Activated gamma-delta T cell treated with anti-CD3 and anti-CD28 coated beads, Interleukin-2, amount 50 U/mL, for 16 hours (primary cell): Measurements from ENCODE around the gene GPR108.

ENCODE experiments used
- DNase-seq: peaks from one replicate; pipeline ENCODE4 v3.0.0-alpha.2; 2020; ENCODE audit warnings: low read depth

Gene GPR108

GRCh38 chr19:6707011-6707657 is 30.2 kb downstream of the GPR108 start:
- DNase-seq = no peak

- DNase-seq = no peak
These were observed 30.8 kb downstream of the GPR108 start for GRCh38 chr19:6706633-6706958.

GRCh38 chr19:6705931-6706632 is 31.3 kb downstream of the GPR108 start:
- no peak for DNase-seq

GRCh38 chr19:6700586-6701316 is 36.6 kb downstream of the GPR108 start:
- DNase-seq = no peak

GRCh38 chr19:6699935-6700334 is 37.4 kb downstream of the GPR108 start:
- no peak for DNase-seq

- DNase-seq = no peak
These were observed 40.1 kb downstream of the GPR108 start for GRCh38 chr19:6697291-6697690.

- DNase-seq = no peak
These were observed 41.0 kb downstream of the GPR108 start for GRCh38 chr19:6696239-6696820.

GRCh38 chr19:6694147-6694815 is 43.1 kb downstream of the GPR108 start:
- no peak for DNase-seq

- no peak for DNase-seq
These were observed 43.7 kb downstream of the GPR108 start for GRCh38 chr19:6693681-6694080.

GRCh38 chr19:6693056-6693471 is 44.3 kb downstream of the GPR108 start:
- DNase-seq = no peak

GRCh38 chr19:6692027-6692426 is 45.4 kb downstream of the GPR108 start:
- no peak for DNase-seq

GRCh38 chr19:6691342-6691741 is 46.0 kb downstream of the GPR108 start:
- no peak for DNase-seq

GRCh38 chr19:6690160-6690885 is 47.1 kb downstream of the GPR108 start:
- no peak for DNase-seq

- no peak for DNase-seq
These were observed 50.3 kb downstream of the GPR108 start for GRCh38 chr19:6687114-6687513.

GRCh38 chr19:6686628-6686975 is 50.8 kb downstream of the GPR108 start:
- no peak for DNase-seq

- no peak for DNase-seq
These were observed 51.3 kb downstream of the GPR108 start for GRCh38 chr19:6685962-6686627.

GRCh38 chr19:6685482-6685881 is 51.9 kb downstream of the GPR108 start:
- no peak for DNase-seq

- DNase-seq = no peak
These were observed 53.4 kb downstream of the GPR108 start for GRCh38 chr19:6683971-6684370.

GRCh38 chr19:6682607-6683128 is 54.7 kb downstream of the GPR108 start:
- no peak for DNase-seq

GRCh38 chr19:6680141-6680540 is 57.2 kb downstream of the GPR108 start:
- no peak for DNase-seq
